Fibroblast of the aortic adventitia (primary cell): ENCODE results near the gene IGFBPL1. TPM values are rescaled to one million over a fixed set of nuclear protein-coding genes. Genes with fewer than 3 reads are reported as not detected.

Experiments
- DNase-seq: peaks from one replicate; pipeline ENCODE4 v3.0.0-alpha.2; 2010; ENCODE audit warnings: low read depth
- H3K4me3 ChIP-seq: 2 replicates; pipeline ENCODE4 v1.5.1; 2011; ENCODE audit warnings: low read depth, mild to moderate bottlenecking, control low read depth, low read length, moderate library complexity
- total RNA-seq: library from RNA; depleted of rRNA; stranded (reverse); fragments of >200 nt; gene quantifications from 2 replicates; pipeline ENCODE4 v1.2.3, GENCODE V29; 2012; ENCODE audit warnings: low replicate concordance
- TF ChIP-seq, protein P1 (sequence below): IDR thresholded peaks from 2 replicates; pipeline ENCODE4 v1.5.1; 2011; ENCODE audit warnings: mild to moderate bottlenecking, low read length, control low read depth, inconsistent platforms; ENCODE audit not compliant: insufficient read depth

Gene IGFBPL1
- total RNA-seq, 1 donor = not detected

DNA sequence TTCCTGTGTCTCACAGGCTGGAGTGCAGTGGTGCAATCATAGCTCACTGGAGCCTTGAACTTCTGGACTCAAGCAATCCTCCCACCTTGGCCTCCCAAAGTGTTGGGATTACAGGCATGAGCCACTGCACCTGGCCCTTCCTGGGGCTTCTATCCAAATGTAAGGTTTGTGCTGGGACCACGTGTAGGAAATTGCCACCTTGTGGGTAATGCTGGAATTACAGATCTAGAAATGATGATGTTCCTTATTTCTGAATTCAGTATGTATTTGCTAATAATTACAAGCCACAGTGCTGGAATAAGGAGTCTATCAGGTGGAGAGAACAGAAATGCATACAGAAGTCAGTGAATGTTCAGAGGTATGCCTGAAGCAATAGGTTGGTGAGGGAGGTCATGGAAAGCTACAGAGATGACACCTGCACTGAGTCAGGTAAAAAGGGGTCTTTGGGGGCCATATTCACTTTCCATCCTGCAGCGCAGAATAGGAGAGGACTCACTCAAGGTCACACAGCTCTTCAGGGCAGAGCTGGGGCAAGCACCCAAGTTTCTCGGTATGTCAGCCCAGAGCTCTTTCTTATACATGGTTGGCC lies 8.8 kb upstream of the IGFBPL1 start:
- TF ChIP-seq, protein P1, sequence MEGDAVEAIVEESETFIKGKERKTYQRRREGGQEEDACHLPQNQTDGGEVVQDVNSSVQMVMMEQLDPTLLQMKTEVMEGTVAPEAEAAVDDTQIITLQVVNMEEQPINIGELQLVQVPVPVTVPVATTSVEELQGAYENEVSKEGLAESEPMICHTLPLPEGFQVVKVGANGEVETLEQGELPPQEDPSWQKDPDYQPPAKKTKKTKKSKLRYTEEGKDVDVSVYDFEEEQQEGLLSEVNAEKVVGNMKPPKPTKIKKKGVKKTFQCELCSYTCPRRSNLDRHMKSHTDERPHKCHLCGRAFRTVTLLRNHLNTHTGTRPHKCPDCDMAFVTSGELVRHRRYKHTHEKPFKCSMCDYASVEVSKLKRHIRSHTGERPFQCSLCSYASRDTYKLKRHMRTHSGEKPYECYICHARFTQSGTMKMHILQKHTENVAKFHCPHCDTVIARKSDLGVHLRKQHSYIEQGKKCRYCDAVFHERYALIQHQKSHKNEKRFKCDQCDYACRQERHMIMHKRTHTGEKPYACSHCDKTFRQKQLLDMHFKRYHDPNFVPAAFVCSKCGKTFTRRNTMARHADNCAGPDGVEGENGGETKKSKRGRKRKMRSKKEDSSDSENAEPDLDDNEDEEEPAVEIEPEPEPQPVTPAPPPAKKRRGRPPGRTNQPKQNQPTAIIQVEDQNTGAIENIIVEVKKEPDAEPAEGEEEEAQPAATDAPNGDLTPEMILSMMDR = peak; percentile 65
- peak; percentile 61 for DNase-seq
- no peak overlapping the region for H3K4me3 ChIP-seq

DNA sequence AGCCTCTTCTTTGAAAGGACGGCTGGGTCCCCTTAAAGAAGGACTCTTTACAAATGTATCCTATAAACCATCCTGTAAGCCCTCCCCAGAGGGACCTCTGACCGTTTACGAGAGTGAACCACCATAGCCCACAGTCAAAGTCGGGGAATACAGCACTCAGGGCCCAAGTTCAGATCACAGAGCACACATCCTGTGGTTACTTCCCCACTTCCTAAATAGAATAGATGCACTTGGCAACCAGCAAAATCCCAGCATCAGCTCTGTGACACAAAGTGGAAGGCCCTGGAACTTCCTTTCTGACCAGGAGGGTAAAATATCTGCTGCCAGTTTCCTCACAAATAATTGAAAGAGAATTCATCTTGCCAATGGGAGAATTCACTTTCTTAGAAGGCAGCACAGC lies 6.9 kb upstream of the IGFBPL1 start:
- DNase-seq = no peak
- TF ChIP-seq, protein P1 = no peak
- H3K4me3 ChIP-seq = no peak overlapping the region

DNA sequence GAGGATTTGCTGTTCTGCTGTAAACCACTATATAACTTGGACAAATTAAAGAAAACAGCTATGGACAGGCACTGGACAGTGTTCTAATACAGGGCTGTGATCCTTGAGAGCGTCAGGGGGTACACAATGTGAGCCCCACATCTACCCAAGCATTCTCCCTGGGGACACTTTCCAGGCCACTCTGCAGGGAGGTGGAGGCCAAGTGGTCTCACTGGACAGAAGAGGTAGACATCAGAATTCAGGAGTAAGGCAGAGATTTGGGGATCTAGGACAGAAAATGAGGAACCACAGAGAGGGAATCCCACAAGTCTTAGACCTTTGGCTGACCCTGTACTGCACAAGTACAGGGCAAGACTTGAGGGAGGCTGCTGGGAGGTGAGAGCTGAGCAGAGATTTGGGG lies 3.8 kb upstream of the IGFBPL1 start:
- DNase-seq = no peak
- H3K4me3 ChIP-seq = no peak overlapping the region
- TF ChIP-seq, protein P1 = no peak

DNA sequence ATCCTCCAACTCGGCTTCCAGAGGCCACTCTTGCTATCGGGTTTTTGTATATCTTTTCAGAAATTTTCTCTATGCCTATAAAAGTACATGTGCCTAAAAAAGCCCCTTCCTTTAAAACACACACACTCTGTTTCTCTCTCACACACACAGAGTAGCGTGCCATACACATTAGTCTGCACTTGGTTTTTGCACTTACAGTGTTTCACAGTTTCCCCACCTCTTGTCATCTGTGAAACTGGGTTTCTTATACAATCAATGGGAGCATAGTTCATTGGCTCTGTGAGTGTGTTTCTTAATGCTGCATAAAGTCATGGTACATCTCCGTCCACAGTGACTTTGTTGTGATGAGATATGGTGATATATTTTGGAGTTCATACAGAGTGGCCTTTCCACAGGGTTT lies 664 bp upstream of the IGFBPL1 start:
- H3K4me3 ChIP-seq = no peak overlapping the region
- TF ChIP-seq, protein P1 = no peak
- no peak for DNase-seq

DNA sequence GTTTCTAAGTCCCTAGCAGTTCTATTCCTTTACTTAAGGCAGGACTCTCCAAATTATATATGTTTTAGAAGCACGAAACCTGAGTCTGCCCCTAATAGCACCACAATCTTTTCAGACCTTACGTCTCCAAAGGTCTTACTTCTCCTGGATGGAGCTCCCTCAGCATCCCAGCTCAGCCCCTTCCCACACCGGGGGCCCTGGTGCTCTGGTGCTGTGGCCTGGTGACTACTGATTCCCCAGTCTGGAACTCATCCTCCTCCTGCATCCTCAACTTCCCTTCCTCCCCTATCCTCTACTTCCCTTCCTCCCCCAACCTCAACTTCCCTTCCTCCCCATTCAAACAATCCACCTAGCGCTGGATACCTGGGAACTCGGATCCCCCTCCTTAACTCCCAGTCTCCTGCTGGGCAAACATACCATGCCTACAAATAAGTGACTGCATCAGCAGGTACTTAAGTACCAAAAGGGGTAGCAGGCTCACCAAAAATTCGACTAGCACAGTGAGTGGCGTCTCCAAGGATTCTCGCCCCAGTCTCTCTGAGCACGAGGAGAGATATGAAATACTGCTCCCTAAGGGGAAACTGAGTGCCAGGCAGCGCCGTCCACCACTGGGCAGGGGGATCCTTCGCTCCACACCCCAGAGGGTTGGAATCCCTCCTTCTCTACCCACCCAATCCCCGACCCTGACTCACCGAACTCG lies 831 bp downstream of the IGFBPL1 start:
- DNase-seq = no peak
- no peak overlapping the region for H3K4me3 ChIP-seq
- TF ChIP-seq, protein P1 = no peak

DNA sequence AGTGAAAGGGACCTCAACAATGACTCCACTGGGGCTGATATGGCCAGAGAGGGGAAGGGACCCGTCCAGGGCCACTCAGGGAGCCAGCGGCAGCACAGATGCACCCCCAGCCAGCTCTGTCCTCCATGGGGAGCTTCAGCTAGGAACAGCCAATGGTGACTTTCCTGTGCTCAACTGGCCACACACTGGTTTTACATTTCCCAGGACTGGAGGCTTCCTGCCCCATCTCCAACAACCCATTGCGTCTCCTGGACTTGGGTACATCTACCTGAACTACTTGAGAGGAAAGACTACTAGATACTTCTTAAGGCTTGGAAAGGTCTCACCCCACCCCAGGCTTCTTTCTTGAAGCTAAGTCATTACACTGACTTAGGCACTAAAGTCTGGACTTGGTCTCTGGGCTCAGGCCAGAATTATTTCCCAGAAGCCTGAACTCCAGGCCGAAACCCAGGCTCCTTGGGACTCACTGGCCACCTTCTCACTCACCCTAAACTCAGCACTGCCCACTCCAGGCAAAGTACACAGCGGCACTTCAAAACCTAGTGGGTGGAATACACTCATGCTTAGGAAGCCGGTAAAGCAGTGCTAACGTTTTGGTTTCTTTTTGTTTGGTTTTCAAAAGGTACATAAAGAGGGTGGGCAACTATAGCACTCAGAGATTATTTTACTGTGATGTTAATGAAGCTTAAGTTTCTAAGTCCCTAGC lies 1.5 kb downstream of the IGFBPL1 start:
- no peak overlapping the region for H3K4me3 ChIP-seq
- TF ChIP-seq, protein P1 = no peak
- no peak for DNase-seq
